ENCODE results near the gene KLHL29. TPM values are rescaled to one million over a fixed set of nuclear protein-coding genes. Genes with fewer than 3 reads are reported as not detected.

Gene KLHL29
- total and polyA plus RNA-seq, 4 donors, result 0.29 to 2.3 (median 0.68) TPM

DNA sequence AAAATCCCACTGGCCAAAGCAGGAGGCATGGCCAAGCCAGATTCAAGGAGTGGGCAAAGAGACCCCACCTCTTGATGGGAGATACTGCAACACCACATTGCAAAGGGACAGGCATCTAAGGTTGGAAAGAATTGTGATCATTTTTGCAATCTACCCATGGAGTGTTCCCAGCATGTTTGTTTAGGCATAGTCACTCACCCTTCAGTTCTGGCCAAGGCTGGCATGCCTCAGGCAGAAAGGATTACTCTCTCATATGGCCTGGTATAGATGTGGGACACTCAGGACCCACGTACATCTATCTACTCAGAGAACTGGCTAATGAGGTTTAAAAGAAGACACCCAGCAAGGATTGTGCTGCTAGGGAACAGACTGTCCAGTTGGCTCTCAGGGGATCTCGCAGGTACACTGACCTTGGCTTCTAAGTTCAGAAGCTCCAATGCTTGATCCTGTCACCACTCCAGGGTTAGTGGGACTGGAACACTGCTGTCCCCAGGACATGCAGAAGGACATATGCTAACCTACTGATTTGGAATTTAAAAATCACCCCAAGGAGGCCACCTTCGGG, 183.7 kb downstream of the KLHL29 start:
- no peak overlapping the region for H3K4me3 ChIP-seq (ENCODE audit: low read depth in 1 of 3, low read length in 3 of 3)
- H3K27ac ChIP-seq (ENCODE audit: low read depth in 1 of 2, low read length in 2 of 2), result no peak overlapping the region
- TF ChIP-seq, protein P1, sequence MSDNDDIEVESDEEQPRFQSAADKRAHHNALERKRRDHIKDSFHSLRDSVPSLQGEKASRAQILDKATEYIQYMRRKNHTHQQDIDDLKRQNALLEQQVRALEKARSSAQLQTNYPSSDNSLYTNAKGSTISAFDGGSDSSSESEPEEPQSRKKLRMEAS (IDR thresholded peaks at IDR 0.05), result no peak
- TF ChIP-seq YY1 (IDR thresholded peaks at IDR 0.05), result no peak
- no peak for TF ChIP-seq HNF4G (IDR thresholded peaks at IDR 0.05)
- TF ChIP-seq EGR1 (IDR thresholded peaks at IDR 0.05; ENCODE audit: low read depth in 2 of 2), result no peak
- no peak for TF ChIP-seq FOXA2 (IDR thresholded peaks at IDR 0.05)
- TF ChIP-seq, protein P2, sequence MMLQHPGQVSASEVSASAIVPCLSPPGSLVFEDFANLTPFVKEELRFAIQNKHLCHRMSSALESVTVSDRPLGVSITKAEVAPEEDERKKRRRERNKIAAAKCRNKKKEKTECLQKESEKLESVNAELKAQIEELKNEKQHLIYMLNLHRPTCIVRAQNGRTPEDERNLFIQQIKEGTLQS (IDR thresholded peaks at IDR 0.05), result no peak
- TF ChIP-seq TAF1 (conservative IDR thresholded peaks at IDR 0.05), result no peak
- no peak for TF ChIP-seq JUND (IDR thresholded peaks at IDR 0.05)
- TF ChIP-seq RAD21 (IDR thresholded peaks at IDR 0.05), result no peak
- TF ChIP-seq FOXA1 (IDR thresholded peaks at IDR 0.05), result no peak
- TF ChIP-seq, protein P3, sequence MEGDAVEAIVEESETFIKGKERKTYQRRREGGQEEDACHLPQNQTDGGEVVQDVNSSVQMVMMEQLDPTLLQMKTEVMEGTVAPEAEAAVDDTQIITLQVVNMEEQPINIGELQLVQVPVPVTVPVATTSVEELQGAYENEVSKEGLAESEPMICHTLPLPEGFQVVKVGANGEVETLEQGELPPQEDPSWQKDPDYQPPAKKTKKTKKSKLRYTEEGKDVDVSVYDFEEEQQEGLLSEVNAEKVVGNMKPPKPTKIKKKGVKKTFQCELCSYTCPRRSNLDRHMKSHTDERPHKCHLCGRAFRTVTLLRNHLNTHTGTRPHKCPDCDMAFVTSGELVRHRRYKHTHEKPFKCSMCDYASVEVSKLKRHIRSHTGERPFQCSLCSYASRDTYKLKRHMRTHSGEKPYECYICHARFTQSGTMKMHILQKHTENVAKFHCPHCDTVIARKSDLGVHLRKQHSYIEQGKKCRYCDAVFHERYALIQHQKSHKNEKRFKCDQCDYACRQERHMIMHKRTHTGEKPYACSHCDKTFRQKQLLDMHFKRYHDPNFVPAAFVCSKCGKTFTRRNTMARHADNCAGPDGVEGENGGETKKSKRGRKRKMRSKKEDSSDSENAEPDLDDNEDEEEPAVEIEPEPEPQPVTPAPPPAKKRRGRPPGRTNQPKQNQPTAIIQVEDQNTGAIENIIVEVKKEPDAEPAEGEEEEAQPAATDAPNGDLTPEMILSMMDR (IDR thresholded peaks at IDR 0.05; ENCODE audit: low read depth, low read length, missing input control), result no peak
- DNase-seq (ENCODE audit: low spot score), result no peak
- 63% methylated on average over 3 of the region's 3 CpGs for WGBS
- H3K4me1 ChIP-seq (ENCODE audit: control insufficient read depth in 4 of 4, insufficient read depth in 4 of 4, low read length in 3 of 4), result no peaks in the 10 kb centered on the region
- no peaks in the 10 kb centered on the region for H3K27me3 ChIP-seq (ENCODE audit: control insufficient read depth in 4 of 4, insufficient read depth in 4 of 4, low read length in 3 of 4)
- H3K9me3 ChIP-seq (ENCODE audit: control insufficient read depth in 4 of 4, low read length in 3 of 4), result no peaks in the 10 kb centered on the region
- H3K9ac ChIP-seq (ENCODE audit: low read depth in 1 of 2, low read length in 2 of 2), result no peak overlapping the region
- no peaks in the 10 kb centered on the region for H3K36me3 ChIP-seq (ENCODE audit: control insufficient read depth in 4 of 4, insufficient read depth in 3 of 4, low read depth in 1 of 4, low read length in 3 of 4)

DNA sequence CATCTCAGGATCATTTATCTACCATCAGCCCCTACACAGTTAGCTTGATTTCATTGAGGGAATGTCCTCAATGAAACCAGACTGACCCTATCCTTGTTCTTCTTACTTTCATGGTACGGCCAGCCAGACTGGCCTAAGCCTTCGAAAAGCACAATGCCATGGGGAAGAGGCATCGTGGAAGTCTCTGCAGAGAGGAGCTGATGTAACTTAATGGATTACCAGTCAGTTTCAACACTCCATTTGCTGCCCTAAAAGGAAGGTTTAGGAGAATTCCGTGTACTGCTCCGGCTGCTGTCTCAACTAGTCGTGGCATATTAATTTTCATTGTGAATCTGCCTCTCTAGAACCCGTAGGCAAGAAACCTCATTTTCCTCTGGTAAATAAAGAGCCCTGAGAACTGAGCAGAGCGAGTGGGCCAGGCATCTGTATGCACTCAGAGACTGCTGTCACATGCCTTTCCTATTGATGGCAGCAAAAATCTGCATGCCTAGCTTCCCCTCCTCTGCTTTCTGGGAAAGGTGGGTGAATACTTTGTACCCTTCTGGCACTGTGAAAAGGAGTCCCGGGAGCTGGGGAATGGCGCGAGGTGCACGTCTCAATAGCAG, 184.9 kb downstream of the KLHL29 start:
- Histone ChIP-seq H3K27ac (ENCODE audit: low read depth in 1 of 2, low read length in 2 of 2) (no peak overlapping the region), H3K4me3 (ENCODE audit: low read depth in 1 of 3, low read length in 3 of 3) (no peak overlapping the region), H3K9ac (ENCODE audit: low read depth in 1 of 2, low read length in 2 of 2) (no peak overlapping the region), H3K36me3 (ENCODE audit: control insufficient read depth in 4 of 4, insufficient read depth in 3 of 4, low read depth in 1 of 4, low read length in 3 of 4) (no peaks in the 10 kb centered on the region), H3K27me3 (ENCODE audit: control insufficient read depth in 4 of 4, insufficient read depth in 4 of 4, low read length in 3 of 4) (no peaks in the 10 kb centered on the region), H3K9me3 (ENCODE audit: control insufficient read depth in 4 of 4, low read length in 3 of 4) (no peaks in the 10 kb centered on the region), H3K4me1 (ENCODE audit: control insufficient read depth in 4 of 4, insufficient read depth in 4 of 4, low read length in 3 of 4) (no peaks in the 10 kb centered on the region)
- 88% methylated on average over 12 of the region's 12 CpGs for WGBS
- TF ChIP-seq TAF1 (conservative IDR thresholded peaks at IDR 0.05), result no peak
- no peak for TF ChIP-seq EGR1 (IDR thresholded peaks at IDR 0.05; ENCODE audit: low read depth in 2 of 2)
- TF ChIP-seq RXRA (IDR thresholded peaks at IDR 0.05), result no peak
- no peak for TF ChIP-seq YY1 (IDR thresholded peaks at IDR 0.05)
- no peak for TF ChIP-seq JUND (IDR thresholded peaks at IDR 0.05)
- TF ChIP-seq, protein P2 (IDR thresholded peaks at IDR 0.05), result no peak
- TF ChIP-seq, protein P3 (IDR thresholded peaks at IDR 0.05; ENCODE audit: low read depth, low read length, missing input control), result no peak
- TF ChIP-seq, protein P1 (IDR thresholded peaks at IDR 0.05), result no peak
- TF ChIP-seq, protein P4, sequence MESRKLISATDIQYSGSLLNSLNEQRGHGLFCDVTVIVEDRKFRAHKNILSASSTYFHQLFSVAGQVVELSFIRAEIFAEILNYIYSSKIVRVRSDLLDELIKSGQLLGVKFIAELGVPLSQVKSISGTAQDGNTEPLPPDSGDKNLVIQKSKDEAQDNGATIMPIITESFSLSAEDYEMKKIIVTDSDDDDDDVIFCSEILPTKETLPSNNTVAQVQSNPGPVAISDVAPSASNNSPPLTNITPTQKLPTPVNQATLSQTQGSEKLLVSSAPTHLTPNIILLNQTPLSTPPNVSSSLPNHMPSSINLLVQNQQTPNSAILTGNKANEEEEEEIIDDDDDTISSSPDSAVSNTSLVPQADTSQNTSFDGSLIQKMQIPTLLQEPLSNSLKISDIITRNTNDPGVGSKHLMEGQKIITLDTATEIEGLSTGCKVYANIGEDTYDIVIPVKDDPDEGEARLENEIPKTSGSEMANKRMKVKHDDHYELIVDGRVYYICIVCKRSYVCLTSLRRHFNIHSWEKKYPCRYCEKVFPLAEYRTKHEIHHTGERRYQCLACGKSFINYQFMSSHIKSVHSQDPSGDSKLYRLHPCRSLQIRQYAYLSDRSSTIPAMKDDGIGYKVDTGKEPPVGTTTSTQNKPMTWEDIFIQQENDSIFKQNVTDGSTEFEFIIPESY (IDR thresholded peaks at IDR 0.05), result no peak
- TF ChIP-seq, protein P5, sequence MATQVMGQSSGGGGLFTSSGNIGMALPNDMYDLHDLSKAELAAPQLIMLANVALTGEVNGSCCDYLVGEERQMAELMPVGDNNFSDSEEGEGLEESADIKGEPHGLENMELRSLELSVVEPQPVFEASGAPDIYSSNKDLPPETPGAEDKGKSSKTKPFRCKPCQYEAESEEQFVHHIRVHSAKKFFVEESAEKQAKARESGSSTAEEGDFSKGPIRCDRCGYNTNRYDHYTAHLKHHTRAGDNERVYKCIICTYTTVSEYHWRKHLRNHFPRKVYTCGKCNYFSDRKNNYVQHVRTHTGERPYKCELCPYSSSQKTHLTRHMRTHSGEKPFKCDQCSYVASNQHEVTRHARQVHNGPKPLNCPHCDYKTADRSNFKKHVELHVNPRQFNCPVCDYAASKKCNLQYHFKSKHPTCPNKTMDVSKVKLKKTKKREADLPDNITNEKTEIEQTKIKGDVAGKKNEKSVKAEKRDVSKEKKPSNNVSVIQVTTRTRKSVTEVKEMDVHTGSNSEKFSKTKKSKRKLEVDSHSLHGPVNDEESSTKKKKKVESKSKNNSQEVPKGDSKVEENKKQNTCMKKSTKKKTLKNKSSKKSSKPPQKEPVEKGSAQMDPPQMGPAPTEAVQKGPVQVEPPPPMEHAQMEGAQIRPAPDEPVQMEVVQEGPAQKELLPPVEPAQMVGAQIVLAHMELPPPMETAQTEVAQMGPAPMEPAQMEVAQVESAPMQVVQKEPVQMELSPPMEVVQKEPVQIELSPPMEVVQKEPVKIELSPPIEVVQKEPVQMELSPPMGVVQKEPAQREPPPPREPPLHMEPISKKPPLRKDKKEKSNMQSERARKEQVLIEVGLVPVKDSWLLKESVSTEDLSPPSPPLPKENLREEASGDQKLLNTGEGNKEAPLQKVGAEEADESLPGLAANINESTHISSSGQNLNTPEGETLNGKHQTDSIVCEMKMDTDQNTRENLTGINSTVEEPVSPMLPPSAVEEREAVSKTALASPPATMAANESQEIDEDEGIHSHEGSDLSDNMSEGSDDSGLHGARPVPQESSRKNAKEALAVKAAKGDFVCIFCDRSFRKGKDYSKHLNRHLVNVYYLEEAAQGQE (IDR thresholded peaks at IDR 0.05), result no peak
- no peak for TF ChIP-seq RAD21 (IDR thresholded peaks at IDR 0.05)
- no peak for TF ChIP-seq FOXA2 (IDR thresholded peaks at IDR 0.05)
- TF ChIP-seq NR2F2 (IDR thresholded peaks at IDR 0.05), result no peak
- no peak for DNase-seq (ENCODE audit: low spot score)

All from liver (tissue), 9 donors.